ENCODE data around the gene SPATA32.

DNA sequence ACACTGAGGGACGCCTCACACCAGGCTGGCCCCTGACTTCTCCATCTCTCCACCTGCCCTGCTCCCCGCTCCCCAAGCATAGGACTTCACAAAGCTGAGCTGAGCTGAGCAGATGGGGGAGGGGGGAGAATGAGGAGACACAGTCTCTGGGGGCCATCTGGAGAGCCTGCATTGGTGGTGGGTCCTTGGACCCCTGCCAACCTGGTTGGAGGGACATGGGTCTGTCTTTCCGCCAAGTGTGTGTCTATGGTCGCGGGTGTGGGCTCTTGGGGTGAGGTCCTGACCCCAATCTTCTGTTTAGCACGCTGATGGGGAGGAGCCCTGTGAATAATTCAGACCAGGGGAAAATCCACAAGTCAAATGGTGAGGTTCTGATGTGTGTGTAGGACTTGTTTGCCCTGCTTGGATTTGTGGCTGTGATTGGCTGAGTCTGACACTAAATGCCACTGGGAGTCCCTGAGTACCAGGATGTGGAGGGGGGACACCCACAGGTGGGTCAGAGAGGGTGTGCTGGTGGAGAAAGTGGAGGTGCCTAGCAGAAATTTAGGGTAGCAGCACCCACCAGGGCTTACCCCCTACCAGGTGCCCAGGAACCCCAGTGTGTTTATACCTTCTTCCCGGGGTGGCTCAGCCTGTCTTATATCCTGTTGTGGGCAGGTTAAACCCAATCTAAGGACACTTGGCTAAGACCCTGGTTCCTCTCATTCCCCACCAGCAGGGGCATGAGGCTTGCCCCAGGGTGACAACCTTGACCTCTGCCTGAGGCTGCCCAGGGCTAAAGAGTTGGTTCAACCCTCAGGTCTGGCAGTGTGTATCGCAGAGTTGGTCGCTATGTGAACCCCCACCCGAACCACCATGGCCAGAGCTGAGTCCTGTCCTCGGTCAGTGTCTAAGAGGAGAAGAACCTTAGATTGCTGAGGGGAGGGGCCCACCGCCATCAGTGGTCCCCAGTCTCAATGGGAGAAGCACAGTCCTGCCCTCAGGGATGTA lies 38.1 kb downstream of the SPATA32 start:
- TF ChIP-seq ARNTL (CRISPR knock-in tag; IDR thresholded peaks at IDR 0.05; ENCODE audit: borderline replicate concordance, low read depth) (no peak), ESRRG (CRISPR knock-in tag; IDR thresholded peaks at IDR 0.05) (no peak), ZFP30 (CRISPR knock-in tag; IDR thresholded peaks at IDR 0.05) (no peak), CSDC2 (CRISPR knock-in tag; IDR thresholded peaks at IDR 0.05) (no peak), ZFP3 (CRISPR knock-in tag; IDR thresholded peaks at IDR 0.05) (no peak), TCF4 (CRISPR knock-in tag; IDR thresholded peaks at IDR 0.05; ENCODE audit: borderline replicate concordance) (no peak), PPARA (CRISPR knock-in tag; IDR thresholded peaks at IDR 0.05; ENCODE audit: borderline replicate concordance) (no peak), TOX (CRISPR knock-in tag; IDR thresholded peaks at IDR 0.05; ENCODE audit: borderline replicate concordance) (no peak)
- TF ChIP-seq, protein P1, sequence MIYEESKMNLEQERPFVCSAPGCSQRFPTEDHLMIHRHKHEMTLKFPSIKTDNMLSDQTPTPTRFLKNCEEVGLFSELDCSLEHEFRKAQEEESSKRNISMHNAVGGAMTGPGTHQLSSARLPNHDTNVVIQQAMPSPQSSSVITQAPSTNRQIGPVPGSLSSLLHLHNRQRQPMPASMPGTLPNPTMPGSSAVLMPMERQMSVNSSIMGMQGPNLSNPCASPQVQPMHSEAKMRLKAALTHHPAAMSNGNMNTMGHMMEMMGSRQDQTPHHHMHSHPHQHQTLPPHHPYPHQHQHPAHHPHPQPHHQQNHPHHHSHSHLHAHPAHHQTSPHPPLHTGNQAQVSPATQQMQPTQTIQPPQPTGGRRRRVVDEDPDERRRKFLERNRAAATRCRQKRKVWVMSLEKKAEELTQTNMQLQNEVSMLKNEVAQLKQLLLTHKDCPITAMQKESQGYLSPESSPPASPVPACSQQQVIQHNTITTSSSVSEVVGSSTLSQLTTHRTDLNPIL (CRISPR knock-in tag; IDR thresholded peaks at IDR 0.05; ENCODE audit: low read depth) = no peak

Measured in SK-N-SH treated with all-trans-retinoic acid at 6 μM for 48 hours (cell line).